A549 (cell line): ENCODE results near the gene SCGB3A2.

Source experiments
- CEBPB ChIP-seq, 2 experiments: fragments of >200 bp in 1 of 2; sonication (Bioruptor Twin) in 1 of 2; formaldehyde crosslinking in 1 of 2; IDR thresholded peaks; 2 replicates each; pipeline ENCODE4 v1.6.1; 2012 to 2016
- ELK1 ChIP-seq: fragments of 150-350 bp; IDR thresholded peaks from 2 replicates; pipeline ENCODE4 v1.6.1; 2014; ENCODE audit warnings: low read depth, mild to moderate bottlenecking, low read length
- POLR2AphosphoS2 ChIP-seq: conservative IDR thresholded peaks from 2 replicates; pipeline ENCODE4 v1.6.1; 2012; ENCODE audit warnings: low read length, improper control_type of control experiment, inconsistent platforms
- RAD21 ChIP-seq, 2 experiments: fragments of >200 bp in 1 of 2; sonication (Bioruptor Twin) in 1 of 2; formaldehyde crosslinking in 1 of 2; IDR thresholded peaks in 1 of 2; conservative IDR thresholded peaks in 1 of 2; 2 replicates in 1 of 2; 3 replicates in 1 of 2; pipeline ENCODE4 v1.6.1; 2012 to 2018; ENCODE audit warnings: inconsistent platforms in 1 of 2
- REST ChIP-seq: fragments of 200-600 bp; sonication (generic); IDR thresholded peaks from 2 replicates; pipeline ENCODE4 v1.6.1; 2016; ENCODE audit warnings: antibody characterized with exemption, mild to moderate bottlenecking, moderate library complexity
- USF2 ChIP-seq: fragments of 450-650 bp; IDR thresholded peaks from 2 replicates; pipeline ENCODE4 v1.6.1; 2014; ENCODE audit warnings: antibody characterized with exemption

- TF ChIP-seq RAD21 (conservative IDR thresholded peaks at IDR 0.05 in 1 of 2, IDR thresholded peaks at IDR 0.05 in 1 of 2) (no peak), USF2 (no peak), ELK1 (no peak), POLR2AphosphoS2 (no peak), CEBPB (IDR thresholded peaks at IDR 0.05) (no peak), REST (no peak)
Measured at GRCh38 chr5:147869112-147869511, 9.4 kb upstream of the SCGB3A2 start.
